ENCODE data around the gene MB. TPM values are rescaled to one million over a fixed set of nuclear protein-coding genes. Genes with fewer than 3 reads are reported as not detected.
"Not testable (repeated sequence)": the region's sequence is repeated elsewhere in the genome, so short reads cannot be mapped to it uniquely, and the experiment has no call there.

MB gene
- 10 to 100 TPM in 1 of 4 donors, 1 to 10 TPM in 2, not detected in 1; 1.0 to 12.9 (median 2.5) TPM for total RNA-seq

GRCh38 chr22:35617137-35617755 is at the start of gene MB:
Gene MB (minus strand): TSS chr22:35617329. CDS start chr22:35617257, 72 bp downstream.
- H3K36me3 ChIP-seq: no peaks in the 10 kb centered on the region

GRCh38 chr22:35666699-35667098 is 49.6 kb upstream of the MB start:
- peaks cover 0 to 18% of the 10 kb centered on the region in 2 donors for H3K36me3 ChIP-seq
- H3K27me3 ChIP-seq, H3K9me3 ChIP-seq, ATAC-seq, H3K4me3 ChIP-seq, H3K27ac ChIP-seq: not testable (repeated sequence)
- peaks cover 0 to 19% (median 3%) of the 10 kb centered on the region in 3 donors for H3K4me1 ChIP-seq
- WGBS, 2 donors (ENCODE audit: low coverage in 1 of 2): 82 to 88% methylated on average over 1 of the region's 1 CpG

More at GRCh38 chr22:35617137-35617755, at the start of gene MB:
- Histone ChIP-seq H3K4me1 (peaks cover 0 to 38% (median 8%) of the 10 kb centered on the region in 3 donors), H3K9me3 (no peaks in the 10 kb centered on the region), H3K4me3 (no peak within 1 kb of the TSS), H3K27ac (no peak within 1 kb of the TSS), H3K27me3 (no peaks in the 10 kb centered on the region)
- ATAC-seq: no peak
- TF ChIP-seq EP300 (IDR thresholded peaks at IDR 0.05): no peak
- no peak for TF ChIP-seq CTCF (IDR thresholded peaks at IDR 0.05)
- no peak for TF ChIP-seq POLR2A (IDR thresholded peaks at IDR 0.05)
- TF ChIP-seq POLR2AphosphoS5 (IDR thresholded peaks at IDR 0.05): no peak
- 69 to 96% methylated on average over 3 to 6 of the region's 16 CpGs for WGBS, 2 donors (ENCODE audit: low coverage in 1 of 2)

- TF ChIP-seq POLR2A (IDR thresholded peaks at IDR 0.05) (no peak), EP300 (IDR thresholded peaks at IDR 0.05) (no peak), CTCF (IDR thresholded peaks at IDR 0.05) (no peak), POLR2AphosphoS5 (IDR thresholded peaks at IDR 0.05) (no peak)
- Histone ChIP-seq H3K4me1 (peaks cover 0 to 19% (median 3%) of the 10 kb centered on the region in 3 donors), H3K9me3 (peaks cover 0 to 6% (median 0%) of the 10 kb centered on the region in 3 donors), H3K27ac (no peak overlapping the region), H3K4me3 (no peak overlapping the region), H3K36me3 (peaks cover 0 to 27% of the 10 kb centered on the region in 2 donors), H3K27me3 (no peaks in the 10 kb centered on the region)
- 93 to 97% methylated on average over 3 to 5 of the region's 5 CpGs for WGBS, 2 donors (ENCODE audit: low coverage in 1 of 2)
- no peak for ATAC-seq
Observed at GRCh38 chr22:35664955-35665587, 47.9 kb upstream of the MB start.

- peak overlapping the region; percentile 35 to 69 (median 56) for H3K27ac ChIP-seq
- TF ChIP-seq POLR2AphosphoS5 (IDR thresholded peaks at IDR 0.05) (no peak), EP300 (IDR thresholded peaks at IDR 0.05) (no peak), POLR2A (IDR thresholded peaks at IDR 0.05) (no peak), CTCF (IDR thresholded peaks at IDR 0.05) (no peak)
- 39 to 45% methylated on average over 3 of the region's 3 CpGs for WGBS, 2 donors (ENCODE audit: low coverage in 1 of 2)
- peaks cover 0 to 6% (median 0%) of the 10 kb centered on the region in 3 donors for H3K9me3 ChIP-seq
- no peak overlapping the region for H3K4me3 ChIP-seq
- no peaks in the 10 kb centered on the region for H3K27me3 ChIP-seq
- ATAC-seq: no peak
- H3K36me3 ChIP-seq: peaks cover 0 to 44% of the 10 kb centered on the region in 2 donors
- peaks cover 0 to 19% (median 3%) of the 10 kb centered on the region in 3 donors for H3K4me1 ChIP-seq
Observed at GRCh38 chr22:35663371-35663770, 46.2 kb upstream of the MB start.

- 77 to 100% methylated on average over 2 of the region's 2 CpGs for WGBS, 2 donors (ENCODE audit: low coverage in 1 of 2)
- TF ChIP-seq POLR2AphosphoS5 (IDR thresholded peaks at IDR 0.05): no peak
- Histone ChIP-seq H3K9me3 (peaks cover 0 to 6% (median 0%) of the 10 kb centered on the region in 3 donors), H3K4me3 (no peak overlapping the region), H3K4me1 (peaks cover 0 to 19% (median 3%) of the 10 kb centered on the region in 3 donors), H3K27me3 (no peaks in the 10 kb centered on the region), H3K27ac (peak overlapping the region; percentile 35 to 69 (median 56)), H3K36me3 (peaks cover 0 to 49% of the 10 kb centered on the region in 2 donors)
- no peak for ATAC-seq
Observed at GRCh38 chr22:35662914-35663313, 45.8 kb upstream of the MB start.
